ENCODE data around the gene ENPP3.

ENPP3 gene

DNA sequence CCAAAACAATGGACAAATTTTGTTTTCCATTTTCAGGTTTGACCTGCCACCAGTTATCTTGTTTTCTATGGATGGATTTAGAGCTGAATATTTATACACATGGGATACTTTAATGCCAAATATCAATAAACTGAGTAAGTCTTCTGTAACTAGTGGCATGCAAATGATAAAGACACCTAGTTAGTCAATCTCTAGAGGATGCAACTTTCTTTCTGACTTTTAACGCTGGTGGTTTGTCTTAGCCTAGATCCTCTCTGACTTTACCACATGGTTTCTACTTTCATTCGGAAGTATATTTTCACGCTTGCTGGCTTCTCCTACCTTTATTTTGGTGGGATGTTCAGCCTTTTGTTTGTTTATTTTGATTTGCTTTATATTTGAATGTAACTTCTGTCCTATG lies 21.2 kb downstream of the ENPP3 start:
- TF ChIP-seq, protein P1, sequence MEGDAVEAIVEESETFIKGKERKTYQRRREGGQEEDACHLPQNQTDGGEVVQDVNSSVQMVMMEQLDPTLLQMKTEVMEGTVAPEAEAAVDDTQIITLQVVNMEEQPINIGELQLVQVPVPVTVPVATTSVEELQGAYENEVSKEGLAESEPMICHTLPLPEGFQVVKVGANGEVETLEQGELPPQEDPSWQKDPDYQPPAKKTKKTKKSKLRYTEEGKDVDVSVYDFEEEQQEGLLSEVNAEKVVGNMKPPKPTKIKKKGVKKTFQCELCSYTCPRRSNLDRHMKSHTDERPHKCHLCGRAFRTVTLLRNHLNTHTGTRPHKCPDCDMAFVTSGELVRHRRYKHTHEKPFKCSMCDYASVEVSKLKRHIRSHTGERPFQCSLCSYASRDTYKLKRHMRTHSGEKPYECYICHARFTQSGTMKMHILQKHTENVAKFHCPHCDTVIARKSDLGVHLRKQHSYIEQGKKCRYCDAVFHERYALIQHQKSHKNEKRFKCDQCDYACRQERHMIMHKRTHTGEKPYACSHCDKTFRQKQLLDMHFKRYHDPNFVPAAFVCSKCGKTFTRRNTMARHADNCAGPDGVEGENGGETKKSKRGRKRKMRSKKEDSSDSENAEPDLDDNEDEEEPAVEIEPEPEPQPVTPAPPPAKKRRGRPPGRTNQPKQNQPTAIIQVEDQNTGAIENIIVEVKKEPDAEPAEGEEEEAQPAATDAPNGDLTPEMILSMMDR (conservative IDR thresholded peaks at IDR 0.05; ENCODE audit: low read depth, low read length) = no peak
- DNase-seq (ENCODE audit: low read depth) = no peak
- no peak overlapping the region for H3K4me3 ChIP-seq (ENCODE audit: low read length)

DNA sequence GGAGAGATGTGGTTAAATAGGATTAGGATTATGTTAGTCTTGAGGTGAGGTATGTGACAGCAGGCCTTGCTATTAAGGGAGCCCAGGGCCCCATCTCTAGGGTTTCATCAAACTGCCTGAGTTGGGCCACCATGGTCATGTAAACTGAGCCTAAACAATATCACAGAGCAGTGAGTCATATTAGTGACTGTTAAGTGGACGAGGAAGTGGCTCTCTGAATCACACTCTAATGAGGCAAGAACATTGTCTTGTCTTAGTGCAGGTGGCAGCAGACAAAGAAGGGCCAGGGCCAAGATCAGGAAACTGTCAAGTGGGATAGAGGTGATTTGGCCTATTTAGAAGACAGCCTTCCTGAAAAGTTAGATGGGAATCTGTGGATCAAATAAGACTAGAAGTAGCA lies 23.1 kb downstream of the ENPP3 start:
- DNase-seq (ENCODE audit: low read depth) = no peak
- TF ChIP-seq, protein P1 (conservative IDR thresholded peaks at IDR 0.05; ENCODE audit: low read depth, low read length) = no peak
- no peak overlapping the region for H3K4me3 ChIP-seq (ENCODE audit: low read length)

DNA sequence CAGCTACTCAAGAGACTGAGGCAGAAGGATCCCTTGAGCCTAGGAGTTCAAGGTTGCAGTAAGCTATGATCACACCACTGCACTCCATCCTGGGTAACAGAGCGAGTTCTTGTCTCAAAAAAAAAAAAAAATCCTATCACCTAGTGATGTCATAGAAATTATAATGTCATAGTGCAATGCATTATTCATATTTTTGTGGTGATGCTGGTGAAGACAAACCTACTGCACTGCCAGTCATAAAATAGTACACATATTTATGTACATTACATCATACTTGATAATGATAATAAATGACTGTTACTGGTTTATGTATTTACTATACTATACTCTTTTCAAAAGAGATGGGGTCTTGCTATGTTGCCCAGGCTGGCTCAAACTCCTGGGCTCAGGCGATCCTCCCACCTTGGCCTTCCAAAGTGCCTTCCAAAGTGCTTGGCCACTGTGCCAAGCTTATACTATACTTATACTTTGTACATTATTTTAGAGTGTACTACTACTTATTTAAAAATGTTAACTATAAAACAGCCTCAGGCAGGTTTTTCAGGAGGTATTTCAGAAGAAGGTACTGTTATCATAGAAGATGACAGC lies 26.6 kb downstream of the ENPP3 start:
- no peak for DNase-seq (ENCODE audit: low read depth)
- no peak overlapping the region for H3K4me3 ChIP-seq (ENCODE audit: low read length)
- TF ChIP-seq, protein P1 (conservative IDR thresholded peaks at IDR 0.05; ENCODE audit: low read depth, low read length) = no peak

DNA sequence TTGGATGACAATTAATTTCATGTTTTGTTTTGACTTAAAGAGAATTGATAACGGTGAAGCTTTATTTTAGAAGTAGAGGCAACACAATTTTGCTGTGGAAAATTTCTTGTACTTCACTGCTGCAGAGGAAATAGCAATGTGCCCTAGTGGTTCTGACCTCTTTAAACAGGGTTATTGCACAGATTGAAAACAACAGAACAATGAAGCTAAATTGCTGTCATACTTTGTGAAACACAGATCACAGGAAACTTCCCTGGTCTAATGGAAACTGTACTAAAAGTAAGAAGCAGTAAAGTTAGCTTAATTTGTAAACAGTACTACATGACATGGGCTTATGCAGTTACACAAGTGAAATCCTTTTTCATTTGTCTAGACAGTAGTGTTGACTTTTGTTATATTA lies 32.8 kb downstream of the ENPP3 start:
- DNase-seq (ENCODE audit: low read depth) = no peak
- TF ChIP-seq, protein P1 (conservative IDR thresholded peaks at IDR 0.05; ENCODE audit: low read depth, low read length) = no peak
- H3K4me3 ChIP-seq (ENCODE audit: low read length) = no peak overlapping the region

DNA sequence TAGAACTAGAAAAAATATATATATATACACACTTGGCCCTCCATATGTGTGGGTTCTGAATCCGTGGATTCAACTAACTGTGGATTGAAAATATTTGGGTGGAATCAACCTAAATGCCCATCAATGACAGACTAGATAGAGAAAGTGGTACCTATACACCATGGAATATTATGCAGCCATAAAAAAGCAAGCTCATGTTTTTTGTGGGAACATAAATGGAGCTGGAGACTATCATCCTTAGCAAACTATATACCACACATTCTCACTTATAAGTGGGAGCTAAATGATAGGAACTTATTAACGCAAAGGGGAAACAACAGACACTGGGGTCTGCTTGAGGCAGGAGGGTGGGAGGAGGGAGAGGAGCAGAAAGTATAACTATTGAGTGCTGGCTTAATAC lies 36.1 kb downstream of the ENPP3 start:
- DNase-seq (ENCODE audit: low read depth) = no peak
- H3K4me3 ChIP-seq (ENCODE audit: low read length) = no peak overlapping the region
- TF ChIP-seq, protein P1 (conservative IDR thresholded peaks at IDR 0.05; ENCODE audit: low read depth, low read length) = no peak

DNA sequence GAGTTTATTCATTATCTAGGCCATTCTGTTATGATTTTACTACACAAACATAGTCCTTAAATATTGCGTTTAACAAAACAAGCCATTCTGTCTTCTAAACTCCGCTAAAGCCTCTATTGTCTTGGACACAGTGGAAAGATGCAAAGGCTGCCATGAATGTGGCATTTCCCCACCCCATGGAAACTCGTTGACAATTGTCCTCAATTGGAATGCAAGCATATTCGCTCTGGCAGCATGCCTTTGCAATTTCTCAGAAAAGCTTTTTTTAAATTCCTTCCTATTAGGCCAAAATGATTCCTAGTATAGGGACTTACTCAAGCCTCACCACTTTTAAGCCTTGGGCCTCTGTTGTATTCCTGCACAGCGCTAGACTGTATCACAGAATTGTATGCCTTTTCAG lies 41.3 kb downstream of the ENPP3 start:
- TF ChIP-seq, protein P1 (conservative IDR thresholded peaks at IDR 0.05; ENCODE audit: low read depth, low read length) = no peak
- no peak for DNase-seq (ENCODE audit: low read depth)
- H3K4me3 ChIP-seq (ENCODE audit: low read length) = no peak overlapping the region

DNA sequence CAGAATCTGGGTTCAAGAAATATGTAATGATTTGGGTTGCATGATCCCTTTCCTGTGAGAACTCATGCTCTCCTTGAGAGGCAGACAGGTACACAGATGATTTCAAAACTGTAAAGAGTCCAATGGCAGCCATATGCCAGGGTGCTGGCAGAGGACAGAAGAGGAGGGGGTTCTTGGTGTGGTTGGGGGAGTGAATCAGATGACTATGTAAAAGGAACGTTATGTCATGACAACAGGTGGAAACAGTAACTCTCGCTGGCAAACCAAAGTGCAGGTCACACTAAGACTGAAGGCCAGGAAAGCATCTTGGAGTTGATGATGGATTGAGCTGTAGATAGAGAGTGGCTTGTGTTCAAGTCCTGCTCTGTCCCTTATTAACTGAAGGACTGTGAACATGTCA lies 43.8 kb downstream of the ENPP3 start:
- TF ChIP-seq, protein P1 (conservative IDR thresholded peaks at IDR 0.05; ENCODE audit: low read depth, low read length) = no peak
- DNase-seq (ENCODE audit: low read depth) = no peak
- no peak overlapping the region for H3K4me3 ChIP-seq (ENCODE audit: low read length)

Data from retinal pigment epithelial cell (primary cell).